Glutamatergic neuron (in vitro differentiated cells): ENCODE results near the gene GMCL1. TPM values are rescaled to one million over a fixed set of nuclear protein-coding genes. Genes with fewer than 3 reads are reported as not detected.
"Not testable (repeated sequence)": the region's sequence is repeated elsewhere in the genome, so short reads cannot be mapped to it uniquely, and the experiment has no call there.

Experiments
- DNase-seq: peaks from one replicate; pipeline ENCODE4 v3.0.0; 2022
- H3K27ac Mint-ChIP-seq: one replicate; pipeline ENCODE4 v1.8.0; 2020; ENCODE audit warnings: mild to moderate bottlenecking, mixed read lengths, inconsistent platforms; ENCODE audit not compliant: unreplicated experiment
- H3K27me3 Mint-ChIP-seq: one replicate; pipeline ENCODE4 v1.8.0; 2020; ENCODE audit warnings: mild to moderate bottlenecking, moderate library complexity, mixed read lengths, inconsistent platforms; ENCODE audit not compliant: unreplicated experiment
- H3K36me3 Mint-ChIP-seq: one replicate; pipeline ENCODE4 v1.8.0; 2020; ENCODE audit warnings: mild to moderate bottlenecking, mixed read lengths, inconsistent platforms; ENCODE audit not compliant: unreplicated experiment
- H3K4me1 Mint-ChIP-seq: one replicate; pipeline ENCODE4 v1.8.0; 2020; ENCODE audit warnings: mild to moderate bottlenecking, low read depth, mixed read lengths, inconsistent platforms; ENCODE audit not compliant: unreplicated experiment
- H3K4me3 Mint-ChIP-seq: one replicate; pipeline ENCODE4 v1.8.0; 2020; ENCODE audit warnings: mild to moderate bottlenecking, mixed read lengths, inconsistent platforms; ENCODE audit not compliant: unreplicated experiment
- H3K9me3 Mint-ChIP-seq: one replicate; pipeline ENCODE4 v1.8.0; 2020; ENCODE audit warnings: mild to moderate bottlenecking, moderate library complexity, mixed read lengths, inconsistent platforms; ENCODE audit not compliant: unreplicated experiment
- CTCF ChIP-seq: fragments of 200-600 bp; sonication (generic); IDR thresholded peaks from one replicate; pipeline ENCODE4 v1.5.0; 2021; ENCODE audit not compliant: partially characterized antibody, unreplicated experiment
- total RNA-seq: library from RNA; stranded (reverse); fragmentation: NEBNext Ultra II Directional; extraction: Animal tissue kit (Norgen Biotek cat#: 25700); gene quantifications from one replicate; pipeline ENCODE4 v1.2.1, GENCODE V29; 2021; ENCODE audit not compliant: unreplicated experiment

GMCL1 gene
- total RNA-seq, 1 donor from 2014 or later: 11.6 TPM

- no peaks in the 10 kb centered on the region for H3K27me3 Mint-ChIP-seq
- no peak overlapping the region for H3K27ac Mint-ChIP-seq
- peak overlapping the region; percentile 93 for H3K4me3 Mint-ChIP-seq
- TF ChIP-seq CTCF: no peak
- no peaks in the 10 kb centered on the region for H3K36me3 Mint-ChIP-seq
- peak; percentile 38 for DNase-seq
- peaks cover 2% of the 10 kb centered on the region for H3K9me3 Mint-ChIP-seq
- peaks cover 8% of the 10 kb centered on the region for H3K4me1 Mint-ChIP-seq
These were observed 815 bp downstream of the GMCL1 start for GRCh38 chr2:69830045-69830905.

GRCh38 chr2:69830906-69831241 lies 1.4 kb downstream of the GMCL1 start:
- not testable (repeated sequence) for H3K9me3 Mint-ChIP-seq, H3K4me1 Mint-ChIP-seq, H3K36me3 Mint-ChIP-seq, H3K27ac Mint-ChIP-seq, H3K27me3 Mint-ChIP-seq, DNase-seq
- H3K4me3 Mint-ChIP-seq: peak overlapping the region; percentile 93

GRCh38 chr2:69831354-69831905 lies 2.0 kb downstream of the GMCL1 start:
- Mint-ChIP-seq H3K4me1 (peaks cover 13% of the 10 kb centered on the region), H3K9me3 (peaks cover 2% of the 10 kb centered on the region), H3K27ac (no peak overlapping the region), H3K27me3 (no peaks in the 10 kb centered on the region), H3K4me3 (no peak overlapping the region), H3K36me3 (no peaks in the 10 kb centered on the region)
- DNase-seq: no peak
- TF ChIP-seq CTCF: no peak

GRCh38 chr2:69833752-69834151 lies 4.3 kb downstream of the GMCL1 start:
- Mint-ChIP-seq H3K4me3 (no peak overlapping the region), H3K36me3 (no peaks in the 10 kb centered on the region), H3K4me1 (peaks cover 7% of the 10 kb centered on the region), H3K27me3 (no peaks in the 10 kb centered on the region), H3K9me3 (peaks cover 2% of the 10 kb centered on the region), H3K27ac (no peak overlapping the region)
- no peak for TF ChIP-seq CTCF
- DNase-seq: no peak

GRCh38 chr2:69835666-69836065 lies 6.2 kb downstream of the GMCL1 start:
- Mint-ChIP-seq H3K27me3 (no peaks in the 10 kb centered on the region), H3K4me1 (peaks cover 5% of the 10 kb centered on the region), H3K9me3 (no peaks in the 10 kb centered on the region), H3K4me3 (no peak overlapping the region), H3K36me3 (no peaks in the 10 kb centered on the region), H3K27ac (no peak overlapping the region)
- no peak for TF ChIP-seq CTCF
- DNase-seq: no peak
